ENCODE results near the gene SPG11.
"Not testable (repeated sequence)": the region's sequence is repeated elsewhere in the genome, so short reads cannot be mapped to it uniquely, and the experiment has no call there.

Gene SPG11

GRCh38 chr15:44545913-44546802 is 117.3 kb downstream of the SPG11 start:
- H4K20me1 ChIP-seq (ENCODE audit: insufficient read depth, low read length, poor library complexity, severe bottlenecking), result peaks cover 50% of the 10 kb centered on the region
- no peaks in the 10 kb centered on the region for H3K27me3 ChIP-seq (ENCODE audit: insufficient read depth, low read length, poor library complexity, severe bottlenecking)
- peaks cover 11% of the 10 kb centered on the region; the same call in 1 of the 2 replicates for H3K36me3 ChIP-seq (ENCODE audit: insufficient read depth, low read length)
- no peak overlapping the region for H3K9ac ChIP-seq (ENCODE audit: low read depth, low read length, poor library complexity, severe bottlenecking)
- peaks cover 79% of the 10 kb centered on the region for H3K79me2 ChIP-seq (ENCODE audit: insufficient read depth, low read length)
- H3K4me1 ChIP-seq (ENCODE audit: insufficient read depth, low read length, poor library complexity, severe bottlenecking), result peaks cover 25% of the 10 kb centered on the region
- H3K9me2 ChIP-seq (replicated peaks; ENCODE audit: low read depth, low read length), result no peaks in the 10 kb centered on the region
- H3K4me2 ChIP-seq (ENCODE audit: low read depth, low read length, poor library complexity, severe bottlenecking), result peak overlapping the region; percentile 51
- no peak overlapping the region for H2AFZ ChIP-seq (ENCODE audit: low read length)
- H3K9me3 ChIP-seq (ENCODE audit: insufficient read depth, low read depth, low read length), result no peaks in the 10 kb centered on the region
- H3K4me3 ChIP-seq (ENCODE audit: low read length, poor library complexity, severe bottlenecking), result peak overlapping the region; percentile 28
- H3F3A ChIP-seq (ENCODE audit: low read depth), result no peaks in the 10 kb centered on the region
- peak; percentile 71 for TF ChIP-seq CTCF (conservative IDR thresholded peaks at IDR 0.05; ENCODE audit: low read length)
- no peak for TF ChIP-seq EZH2phosphoT487 (IDR thresholded peaks at IDR 0.05; ENCODE audit: borderline replicate concordance)

- H3K4me1 ChIP-seq (ENCODE audit: insufficient read depth, low read length, poor library complexity, severe bottlenecking), result peaks cover 34% of the 10 kb centered on the region
- H3K4me2 ChIP-seq (ENCODE audit: low read depth, low read length, poor library complexity, severe bottlenecking), result peak overlapping the region; percentile 51
- H4K20me1 ChIP-seq (ENCODE audit: insufficient read depth, low read length, poor library complexity, severe bottlenecking), result peaks cover 55% of the 10 kb centered on the region
Measured at GRCh38 chr15:44544745-44545144, 118.7 kb downstream of the SPG11 start.

GRCh38 chr15:44542596-44542995 is 120.9 kb downstream of the SPG11 start:
- H3K9me3 ChIP-seq (ENCODE audit: insufficient read depth, low read depth, low read length), result no peaks in the 10 kb centered on the region
- no peaks in the 10 kb centered on the region for H3K9me2 ChIP-seq (replicated peaks; ENCODE audit: low read depth, low read length)
- peaks cover 60% of the 10 kb centered on the region for H4K20me1 ChIP-seq (ENCODE audit: insufficient read depth, low read length, poor library complexity, severe bottlenecking)
- H3K79me2 ChIP-seq (ENCODE audit: insufficient read depth, low read length), result peaks cover 87% of the 10 kb centered on the region
- H2AFZ ChIP-seq (ENCODE audit: low read length), result no peak overlapping the region
- H3F3A ChIP-seq (ENCODE audit: low read depth), result no peaks in the 10 kb centered on the region
- peak overlapping the region; percentile 7 for H3K9ac ChIP-seq (ENCODE audit: low read depth, low read length, poor library complexity, severe bottlenecking)
- peak overlapping the region; percentile 45 for H3K4me3 ChIP-seq (ENCODE audit: low read length, poor library complexity, severe bottlenecking)
- H3K36me3 ChIP-seq (ENCODE audit: insufficient read depth, low read length), result no peaks in the 10 kb centered on the region
- peaks cover 47% of the 10 kb centered on the region for H3K4me1 ChIP-seq (ENCODE audit: insufficient read depth, low read length, poor library complexity, severe bottlenecking)
- H3K27me3 ChIP-seq (ENCODE audit: insufficient read depth, low read length, poor library complexity, severe bottlenecking), result no peaks in the 10 kb centered on the region
- no peak for TF ChIP-seq EZH2phosphoT487 (IDR thresholded peaks at IDR 0.05; ENCODE audit: borderline replicate concordance)
- no peak for TF ChIP-seq CTCF (conservative IDR thresholded peaks at IDR 0.05; ENCODE audit: low read length)
- peak overlapping the region; percentile 52 for H3K4me2 ChIP-seq (ENCODE audit: low read depth, low read length, poor library complexity, severe bottlenecking)

More at GRCh38 chr15:44544745-44545144, 118.7 kb downstream of the SPG11 start:
- H3K9me3 ChIP-seq (ENCODE audit: insufficient read depth, low read depth, low read length); H3K4me3 ChIP-seq (ENCODE audit: low read length, poor library complexity, severe bottlenecking); H3K27me3 ChIP-seq (ENCODE audit: insufficient read depth, low read length, poor library complexity, severe bottlenecking); H3K9me2 ChIP-seq (replicated peaks; ENCODE audit: low read depth, low read length); H3K36me3 ChIP-seq (ENCODE audit: insufficient read depth, low read length); H3F3A ChIP-seq (ENCODE audit: low read depth); H2AFZ ChIP-seq (ENCODE audit: low read length); H3K9ac ChIP-seq (ENCODE audit: low read depth, low read length, poor library complexity, severe bottlenecking): not testable (repeated sequence)
- H3K79me2 ChIP-seq (ENCODE audit: insufficient read depth, low read length), result peaks cover 84% of the 10 kb centered on the region
